Liver (tissue), 3 donors: Measurements from ENCODE around the gene RBM42.

Experiments used
- HNF4G ChIP-seq: IDR thresholded peaks from 2 replicates; pipeline ENCODE4 v1.6.1; 2016; ENCODE audit warnings: antibody characterized with exemption
- YY1 ChIP-seq: IDR thresholded peaks from 2 replicates; pipeline ENCODE4 v1.6.1; 2016; ENCODE audit warnings: antibody characterized with exemption, mild to moderate bottlenecking
- TF ChIP-seq, protein P1 (sequence below): IDR thresholded peaks from 2 replicates; pipeline ENCODE4 v1.6.1; 2016; ENCODE audit warnings: antibody characterized with exemption, mild to moderate bottlenecking
- TF ChIP-seq, protein P2 (sequence below): fragments of 150-350 bp; IDR thresholded peaks from 2 replicates; pipeline ENCODE4 v1.5.1; 2017; ENCODE audit warnings: improper control_type of control experiment, low read depth, low read length; ENCODE audit not compliant: missing input control
- TF ChIP-seq, protein P3 (sequence below): IDR thresholded peaks from 2 replicates; pipeline ENCODE4 v1.6.1; 2016; ENCODE audit warnings: antibody characterized with exemption
- TF ChIP-seq, protein P4 (sequence below): IDR thresholded peaks from 2 replicates; pipeline ENCODE4 v1.6.1; 2016; ENCODE audit warnings: antibody characterized with exemption
- donor health status: healthy.
- donor health status: healthy.

DNA sequence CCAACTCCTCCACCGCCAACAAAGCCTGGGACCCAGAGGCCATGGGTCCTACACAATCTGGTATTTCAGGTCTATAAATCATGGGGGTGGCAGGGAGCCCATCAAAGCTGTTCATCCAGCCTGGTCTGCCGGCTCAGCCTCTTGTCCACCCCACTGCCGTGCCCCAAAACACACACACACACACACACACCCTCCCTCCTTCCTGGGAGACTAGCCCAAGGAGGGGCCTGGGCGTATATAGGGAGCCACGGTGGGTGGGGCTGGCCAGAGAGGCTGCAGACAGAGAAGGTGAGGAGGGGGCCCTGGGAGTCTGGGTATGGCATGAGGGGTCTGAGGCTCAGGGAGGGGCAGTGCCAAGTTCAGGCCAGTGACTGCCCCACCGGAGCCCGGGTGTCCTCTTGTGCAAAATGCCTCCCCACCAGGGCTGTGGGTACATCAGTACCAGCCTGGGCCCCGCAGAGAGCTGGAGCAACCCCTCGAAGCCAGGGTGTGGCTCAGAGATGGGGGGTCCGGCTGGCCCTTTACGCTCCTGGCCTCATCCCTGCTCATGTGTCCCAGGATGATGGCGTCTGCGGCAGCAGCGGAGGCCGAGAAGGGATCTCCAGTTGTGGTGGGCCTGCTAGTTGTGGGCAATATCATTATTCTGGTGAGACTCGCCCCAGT is 37.5 kb downstream of the RBM42 start, which contains the start of gene UPK1A:
- TF ChIP-seq, protein P1, sequence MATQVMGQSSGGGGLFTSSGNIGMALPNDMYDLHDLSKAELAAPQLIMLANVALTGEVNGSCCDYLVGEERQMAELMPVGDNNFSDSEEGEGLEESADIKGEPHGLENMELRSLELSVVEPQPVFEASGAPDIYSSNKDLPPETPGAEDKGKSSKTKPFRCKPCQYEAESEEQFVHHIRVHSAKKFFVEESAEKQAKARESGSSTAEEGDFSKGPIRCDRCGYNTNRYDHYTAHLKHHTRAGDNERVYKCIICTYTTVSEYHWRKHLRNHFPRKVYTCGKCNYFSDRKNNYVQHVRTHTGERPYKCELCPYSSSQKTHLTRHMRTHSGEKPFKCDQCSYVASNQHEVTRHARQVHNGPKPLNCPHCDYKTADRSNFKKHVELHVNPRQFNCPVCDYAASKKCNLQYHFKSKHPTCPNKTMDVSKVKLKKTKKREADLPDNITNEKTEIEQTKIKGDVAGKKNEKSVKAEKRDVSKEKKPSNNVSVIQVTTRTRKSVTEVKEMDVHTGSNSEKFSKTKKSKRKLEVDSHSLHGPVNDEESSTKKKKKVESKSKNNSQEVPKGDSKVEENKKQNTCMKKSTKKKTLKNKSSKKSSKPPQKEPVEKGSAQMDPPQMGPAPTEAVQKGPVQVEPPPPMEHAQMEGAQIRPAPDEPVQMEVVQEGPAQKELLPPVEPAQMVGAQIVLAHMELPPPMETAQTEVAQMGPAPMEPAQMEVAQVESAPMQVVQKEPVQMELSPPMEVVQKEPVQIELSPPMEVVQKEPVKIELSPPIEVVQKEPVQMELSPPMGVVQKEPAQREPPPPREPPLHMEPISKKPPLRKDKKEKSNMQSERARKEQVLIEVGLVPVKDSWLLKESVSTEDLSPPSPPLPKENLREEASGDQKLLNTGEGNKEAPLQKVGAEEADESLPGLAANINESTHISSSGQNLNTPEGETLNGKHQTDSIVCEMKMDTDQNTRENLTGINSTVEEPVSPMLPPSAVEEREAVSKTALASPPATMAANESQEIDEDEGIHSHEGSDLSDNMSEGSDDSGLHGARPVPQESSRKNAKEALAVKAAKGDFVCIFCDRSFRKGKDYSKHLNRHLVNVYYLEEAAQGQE, result no peak
- TF ChIP-seq, protein P2, sequence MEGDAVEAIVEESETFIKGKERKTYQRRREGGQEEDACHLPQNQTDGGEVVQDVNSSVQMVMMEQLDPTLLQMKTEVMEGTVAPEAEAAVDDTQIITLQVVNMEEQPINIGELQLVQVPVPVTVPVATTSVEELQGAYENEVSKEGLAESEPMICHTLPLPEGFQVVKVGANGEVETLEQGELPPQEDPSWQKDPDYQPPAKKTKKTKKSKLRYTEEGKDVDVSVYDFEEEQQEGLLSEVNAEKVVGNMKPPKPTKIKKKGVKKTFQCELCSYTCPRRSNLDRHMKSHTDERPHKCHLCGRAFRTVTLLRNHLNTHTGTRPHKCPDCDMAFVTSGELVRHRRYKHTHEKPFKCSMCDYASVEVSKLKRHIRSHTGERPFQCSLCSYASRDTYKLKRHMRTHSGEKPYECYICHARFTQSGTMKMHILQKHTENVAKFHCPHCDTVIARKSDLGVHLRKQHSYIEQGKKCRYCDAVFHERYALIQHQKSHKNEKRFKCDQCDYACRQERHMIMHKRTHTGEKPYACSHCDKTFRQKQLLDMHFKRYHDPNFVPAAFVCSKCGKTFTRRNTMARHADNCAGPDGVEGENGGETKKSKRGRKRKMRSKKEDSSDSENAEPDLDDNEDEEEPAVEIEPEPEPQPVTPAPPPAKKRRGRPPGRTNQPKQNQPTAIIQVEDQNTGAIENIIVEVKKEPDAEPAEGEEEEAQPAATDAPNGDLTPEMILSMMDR, result no peak
- TF ChIP-seq, protein P3, sequence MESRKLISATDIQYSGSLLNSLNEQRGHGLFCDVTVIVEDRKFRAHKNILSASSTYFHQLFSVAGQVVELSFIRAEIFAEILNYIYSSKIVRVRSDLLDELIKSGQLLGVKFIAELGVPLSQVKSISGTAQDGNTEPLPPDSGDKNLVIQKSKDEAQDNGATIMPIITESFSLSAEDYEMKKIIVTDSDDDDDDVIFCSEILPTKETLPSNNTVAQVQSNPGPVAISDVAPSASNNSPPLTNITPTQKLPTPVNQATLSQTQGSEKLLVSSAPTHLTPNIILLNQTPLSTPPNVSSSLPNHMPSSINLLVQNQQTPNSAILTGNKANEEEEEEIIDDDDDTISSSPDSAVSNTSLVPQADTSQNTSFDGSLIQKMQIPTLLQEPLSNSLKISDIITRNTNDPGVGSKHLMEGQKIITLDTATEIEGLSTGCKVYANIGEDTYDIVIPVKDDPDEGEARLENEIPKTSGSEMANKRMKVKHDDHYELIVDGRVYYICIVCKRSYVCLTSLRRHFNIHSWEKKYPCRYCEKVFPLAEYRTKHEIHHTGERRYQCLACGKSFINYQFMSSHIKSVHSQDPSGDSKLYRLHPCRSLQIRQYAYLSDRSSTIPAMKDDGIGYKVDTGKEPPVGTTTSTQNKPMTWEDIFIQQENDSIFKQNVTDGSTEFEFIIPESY, result no peak
- TF ChIP-seq HNF4G, result no peak
- TF ChIP-seq, protein P4, sequence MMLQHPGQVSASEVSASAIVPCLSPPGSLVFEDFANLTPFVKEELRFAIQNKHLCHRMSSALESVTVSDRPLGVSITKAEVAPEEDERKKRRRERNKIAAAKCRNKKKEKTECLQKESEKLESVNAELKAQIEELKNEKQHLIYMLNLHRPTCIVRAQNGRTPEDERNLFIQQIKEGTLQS, result no peak
- TF ChIP-seq YY1, result no peak
